Stimulated activated CD4-positive, alpha-beta T cell treated with anti-CD3 and anti-CD28 coated beads, TNF-alpha, amount 100 ng/mL, for 1 hour (primary cell): ENCODE data around the gene DTX1.

Experiments used
- DNase-seq, 3 donors: peaks; one replicate each; pipeline ENCODE4 v3.0.0-alpha.2; 2020; ENCODE audit warnings: low read depth in 3 of 3, low spot score in 1 of 3

DTX1 gene

DNA sequence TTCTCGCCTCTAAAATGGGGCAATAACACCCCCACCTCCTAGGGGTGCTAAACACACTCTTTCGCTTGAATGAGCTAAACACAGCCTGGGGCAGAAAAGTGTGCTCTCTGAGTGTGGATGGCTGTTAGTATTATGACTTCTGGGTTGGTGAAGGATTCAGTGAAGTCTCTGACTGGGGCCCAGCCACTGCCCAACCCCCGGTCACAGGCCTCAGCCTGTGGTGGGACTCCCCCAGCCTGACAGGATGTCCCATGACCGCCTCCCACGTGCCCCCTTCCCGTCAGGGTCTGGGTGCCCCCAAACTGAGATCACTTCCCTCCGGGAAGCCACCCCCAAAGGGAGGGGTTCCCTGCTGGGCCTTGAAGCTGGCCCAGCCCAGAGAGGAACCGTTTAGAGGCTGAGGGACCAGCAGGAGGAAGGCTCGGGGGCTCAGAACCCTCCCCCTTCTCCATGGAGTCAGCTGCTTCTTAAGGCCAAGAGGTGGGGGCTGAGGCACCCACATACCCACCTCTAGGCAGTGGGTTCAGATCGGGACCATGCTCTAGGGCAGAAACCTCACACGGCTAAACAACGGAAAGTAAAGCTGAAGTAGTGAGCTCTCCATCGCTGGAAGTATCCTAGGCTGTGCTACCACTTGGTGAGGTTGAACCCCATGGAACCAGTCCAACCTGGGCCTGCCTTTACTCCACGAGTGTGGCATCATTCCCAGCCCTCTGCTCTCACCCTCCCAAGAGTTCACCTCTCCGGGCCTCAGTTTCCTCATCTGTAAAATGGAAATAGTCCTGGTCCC is 13.8 kb downstream of the DTX1 start:
- DNase-seq, result no peak

DNA sequence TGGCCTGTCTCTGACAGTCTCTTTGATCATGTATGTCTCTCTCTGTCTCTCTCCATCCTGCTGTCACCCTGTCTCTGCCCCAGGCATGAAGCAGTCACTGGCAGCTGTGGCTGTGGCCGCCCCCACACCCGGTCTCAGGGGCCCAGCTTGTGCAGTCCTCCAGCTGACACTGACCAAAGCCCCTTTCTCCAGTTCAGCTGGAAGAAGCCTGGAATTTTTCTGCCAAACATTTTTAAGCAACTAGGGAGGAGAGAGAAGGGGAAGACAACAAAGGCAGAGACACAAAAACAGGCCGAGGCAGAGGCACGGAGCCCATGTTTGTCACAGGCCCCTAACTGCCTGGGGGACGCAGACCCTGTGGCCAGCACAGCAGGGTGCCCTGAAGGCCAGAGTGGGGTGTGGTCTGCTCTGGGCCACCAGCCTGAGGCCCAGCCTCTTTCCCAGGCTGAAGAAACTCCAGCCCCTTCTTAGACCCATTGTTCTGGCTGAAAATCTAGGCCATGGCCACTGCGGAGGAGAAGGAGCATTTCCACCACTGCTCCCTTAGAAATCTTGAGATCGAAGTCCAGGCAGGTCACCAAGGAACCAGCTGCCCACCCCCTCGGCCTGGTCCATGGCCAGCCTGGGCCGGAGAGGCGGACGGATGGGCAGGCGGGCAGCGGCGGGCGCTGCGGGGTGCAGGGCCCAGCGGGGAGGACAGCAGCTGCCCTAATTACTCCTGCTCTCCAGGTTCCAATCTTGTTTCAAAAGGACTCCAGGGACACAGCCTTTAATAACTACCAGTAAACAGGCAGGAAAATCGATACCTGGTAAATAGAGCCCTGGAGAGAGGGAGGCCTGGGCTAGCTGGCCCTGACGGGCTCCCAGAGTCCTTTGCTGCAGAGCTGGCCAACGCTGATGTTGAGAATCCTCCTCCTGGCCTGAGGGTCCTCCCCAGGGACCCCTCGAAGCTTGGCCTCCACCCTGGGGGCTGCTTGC is 14.9 kb downstream of the DTX1 start:
- no peak for DNase-seq

DNA sequence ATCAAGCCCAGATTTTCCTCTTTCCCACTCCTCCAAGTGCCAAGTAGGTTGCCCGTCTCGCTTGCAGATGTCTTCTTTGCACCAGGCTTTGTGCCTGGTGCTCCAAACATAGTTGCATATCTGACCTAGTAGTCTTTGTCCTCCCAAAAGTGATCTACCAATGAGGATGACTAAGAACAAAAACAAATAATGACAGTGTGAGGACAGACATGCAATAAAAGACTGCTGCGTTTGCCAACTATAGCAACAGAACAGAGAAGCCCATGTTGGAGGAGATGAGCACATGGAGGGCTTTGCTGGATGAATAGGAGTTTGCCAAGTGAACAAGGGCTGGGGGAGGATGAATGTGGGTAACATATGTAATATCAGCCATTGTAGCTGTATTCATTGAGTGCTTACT is 15.6 kb downstream of the DTX1 start:
- no peak for DNase-seq

DNA sequence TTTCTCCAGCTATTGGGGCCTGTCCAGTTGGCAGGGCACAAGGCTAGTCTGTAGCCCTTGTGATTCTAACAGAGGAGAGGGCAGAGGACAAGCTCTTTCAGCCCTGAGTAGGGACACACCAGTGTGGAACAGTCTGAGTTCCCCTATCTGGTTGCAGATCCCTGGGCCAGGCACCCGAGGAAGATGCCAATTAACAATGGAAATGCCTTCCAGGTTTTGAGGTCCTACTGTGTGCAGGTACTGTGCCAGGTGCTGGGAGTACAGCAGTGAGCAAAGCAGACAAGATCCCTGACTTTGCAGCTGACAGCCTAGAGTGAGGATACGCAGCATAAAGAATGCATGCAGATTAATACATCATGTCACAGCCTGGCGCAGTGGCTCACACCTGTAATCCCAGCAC is 17.1 kb downstream of the DTX1 start:
- DNase-seq, result no peak

DNA sequence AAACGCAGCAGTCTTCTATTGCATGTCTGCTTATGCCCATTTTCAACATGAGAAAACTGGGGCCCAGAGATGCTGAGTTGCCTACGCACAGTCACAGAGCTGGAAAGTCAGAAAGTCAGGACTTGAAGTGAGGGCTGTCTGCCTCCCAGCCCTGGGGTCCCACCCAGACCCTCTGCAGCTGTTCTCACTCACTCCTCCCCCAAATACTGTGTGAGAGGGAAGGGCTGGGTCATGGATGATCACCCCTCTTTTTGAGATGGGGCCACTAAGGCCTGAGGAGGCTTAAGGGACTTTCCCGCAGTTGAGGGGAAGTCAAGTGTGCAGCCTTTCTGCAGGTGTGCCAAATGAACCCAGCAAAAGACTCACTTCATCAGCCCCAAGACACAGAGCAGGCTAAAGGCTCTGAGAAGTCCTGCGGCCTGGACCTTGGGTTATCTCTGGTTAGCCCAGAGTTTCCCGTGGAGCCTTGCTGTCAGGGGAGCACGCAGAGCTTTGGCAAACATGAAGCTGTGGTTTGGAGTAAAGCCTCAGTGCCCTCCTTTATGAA is 18.7 kb downstream of the DTX1 start:
- DNase-seq, result no peak

DNA sequence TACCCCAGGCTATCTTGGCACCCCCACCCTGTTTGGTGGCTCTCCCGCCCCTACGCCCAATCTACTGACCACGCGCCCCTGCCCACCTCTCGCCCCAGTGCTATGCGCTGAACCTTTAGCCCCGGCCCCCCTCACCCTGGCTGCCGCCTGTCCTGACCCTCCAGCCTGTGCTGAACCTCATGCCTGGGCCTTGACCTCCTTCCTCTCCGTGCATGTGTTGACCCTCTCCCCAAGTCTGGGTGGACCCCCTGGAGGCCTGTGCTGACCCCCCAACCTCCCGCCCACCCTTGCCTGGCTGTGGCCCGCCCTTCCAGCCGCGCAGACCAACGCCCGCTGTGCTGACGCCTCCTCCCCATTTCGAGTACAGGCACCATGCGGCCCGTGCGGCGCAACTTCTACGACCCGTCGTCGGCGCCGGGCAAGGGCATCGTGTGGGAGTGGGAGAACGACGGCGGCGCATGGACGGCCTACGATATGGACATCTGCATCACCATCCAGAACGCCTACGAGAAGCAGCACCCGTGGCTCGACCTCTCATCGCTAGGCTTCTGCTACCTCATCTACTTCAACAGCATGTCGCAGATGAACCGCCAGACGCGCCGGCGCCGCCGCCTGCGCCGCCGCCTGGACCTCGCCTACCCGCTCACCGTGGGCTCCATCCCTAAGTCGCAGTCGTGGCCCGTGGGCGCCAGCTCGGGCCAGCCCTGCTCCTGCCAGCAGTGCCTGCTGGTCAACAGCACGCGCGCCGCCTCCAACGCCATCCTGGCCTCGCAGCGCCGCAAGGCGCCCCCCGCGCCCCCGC is 20.7 kb downstream of the DTX1 start:
- no peak for DNase-seq

DNA sequence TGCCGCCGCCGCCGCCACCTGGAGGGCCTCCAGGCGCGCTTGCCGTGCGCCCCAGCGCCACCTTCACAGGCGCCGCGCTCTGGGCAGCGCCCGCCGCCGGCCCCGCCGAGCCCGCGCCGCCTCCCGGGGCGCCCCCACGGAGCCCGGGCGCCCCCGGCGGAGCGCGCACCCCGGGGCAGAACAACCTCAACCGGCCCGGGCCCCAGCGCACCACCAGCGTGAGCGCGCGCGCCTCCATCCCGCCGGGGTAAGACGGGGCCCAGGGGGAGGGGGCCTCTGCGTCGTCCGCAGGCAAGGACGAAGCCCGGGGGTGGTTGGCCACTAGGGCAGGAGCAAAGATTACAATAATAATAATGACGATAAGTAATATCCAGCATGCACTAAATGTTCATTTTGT is 21.3 kb downstream of the DTX1 start:
- DNase-seq, result no peak

DNA sequence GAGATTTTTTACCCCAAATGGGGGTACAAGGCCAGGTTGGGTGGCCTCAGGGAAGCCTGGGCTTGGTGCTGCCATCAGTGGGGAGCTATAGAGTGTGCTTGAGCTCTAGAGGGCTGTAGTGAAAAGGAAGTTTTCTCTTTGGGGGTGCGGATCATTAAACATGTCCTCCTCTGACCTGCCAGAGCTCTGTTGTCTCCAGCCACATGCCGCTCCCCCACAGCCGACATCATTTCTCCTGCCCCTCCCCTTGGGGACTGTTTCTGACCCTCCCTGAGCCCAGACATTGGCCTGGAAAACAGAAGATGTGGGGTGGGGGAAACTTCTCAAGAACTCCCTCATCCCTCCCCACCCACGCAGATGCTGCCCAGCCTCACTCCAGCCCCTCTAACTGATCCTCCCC is 25.3 kb downstream of the DTX1 start:
- no peak for DNase-seq

DNA sequence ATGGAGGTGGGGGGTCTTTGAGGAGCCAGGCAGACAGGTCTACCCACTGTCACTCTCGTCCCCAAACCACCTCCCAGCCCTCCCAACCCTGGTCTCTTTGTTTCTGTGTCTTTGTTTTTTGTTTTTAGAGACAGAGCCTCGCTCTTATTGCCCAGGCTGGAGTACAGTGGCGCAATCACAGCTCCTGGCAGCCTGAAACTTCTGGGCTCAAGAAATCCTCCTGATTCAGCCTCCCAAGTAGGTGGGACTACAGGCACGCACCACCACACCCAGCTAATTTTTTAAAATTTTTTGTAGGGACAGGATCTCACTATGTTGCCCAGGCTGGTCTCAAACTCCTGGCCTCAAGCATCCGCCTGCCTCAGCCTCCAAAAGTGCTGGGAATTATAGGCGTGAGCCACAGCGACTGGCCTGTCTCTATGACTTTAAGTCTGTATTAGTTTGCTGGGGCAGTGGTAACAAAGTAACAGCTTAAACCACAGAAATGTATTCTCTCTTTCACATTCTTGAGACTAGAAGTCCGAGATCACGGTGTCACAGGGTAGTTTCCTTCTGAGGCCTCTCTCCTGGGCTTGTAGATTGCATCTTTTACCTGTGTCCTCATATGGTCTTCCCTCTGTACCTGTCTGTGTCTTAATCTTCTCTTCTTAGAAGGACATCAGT is 26.1 kb downstream of the DTX1 start:
- no peak for DNase-seq

DNA sequence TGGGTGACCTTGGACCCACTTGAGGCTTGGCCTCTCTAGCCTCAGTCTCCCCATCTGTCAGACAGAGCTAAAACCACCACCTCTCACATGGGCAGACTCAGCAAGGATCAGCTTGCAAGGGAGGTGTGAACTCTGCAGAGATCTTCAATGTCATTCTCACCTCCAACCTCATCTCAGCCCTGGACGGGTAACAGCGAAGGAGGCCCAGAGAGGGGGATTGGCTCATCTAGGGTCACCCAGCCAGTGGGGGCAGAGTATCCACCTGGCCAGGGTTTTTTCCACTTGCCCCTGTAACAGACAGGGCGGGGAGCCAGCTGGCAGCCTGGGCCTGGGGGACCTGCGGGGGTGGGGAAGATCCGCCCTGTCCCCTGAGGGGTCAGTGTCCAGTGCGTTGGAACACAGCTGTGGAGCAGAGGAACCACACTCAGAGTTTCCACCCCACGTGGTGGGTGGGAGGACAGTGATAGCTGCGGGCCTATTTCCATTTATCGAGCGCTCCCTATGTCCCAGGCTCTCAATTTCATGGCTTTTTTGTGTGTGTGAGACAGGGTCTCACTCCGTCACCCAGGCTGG is 27.4 kb downstream of the DTX1 start:
- DNase-seq, result no peak

DNA sequence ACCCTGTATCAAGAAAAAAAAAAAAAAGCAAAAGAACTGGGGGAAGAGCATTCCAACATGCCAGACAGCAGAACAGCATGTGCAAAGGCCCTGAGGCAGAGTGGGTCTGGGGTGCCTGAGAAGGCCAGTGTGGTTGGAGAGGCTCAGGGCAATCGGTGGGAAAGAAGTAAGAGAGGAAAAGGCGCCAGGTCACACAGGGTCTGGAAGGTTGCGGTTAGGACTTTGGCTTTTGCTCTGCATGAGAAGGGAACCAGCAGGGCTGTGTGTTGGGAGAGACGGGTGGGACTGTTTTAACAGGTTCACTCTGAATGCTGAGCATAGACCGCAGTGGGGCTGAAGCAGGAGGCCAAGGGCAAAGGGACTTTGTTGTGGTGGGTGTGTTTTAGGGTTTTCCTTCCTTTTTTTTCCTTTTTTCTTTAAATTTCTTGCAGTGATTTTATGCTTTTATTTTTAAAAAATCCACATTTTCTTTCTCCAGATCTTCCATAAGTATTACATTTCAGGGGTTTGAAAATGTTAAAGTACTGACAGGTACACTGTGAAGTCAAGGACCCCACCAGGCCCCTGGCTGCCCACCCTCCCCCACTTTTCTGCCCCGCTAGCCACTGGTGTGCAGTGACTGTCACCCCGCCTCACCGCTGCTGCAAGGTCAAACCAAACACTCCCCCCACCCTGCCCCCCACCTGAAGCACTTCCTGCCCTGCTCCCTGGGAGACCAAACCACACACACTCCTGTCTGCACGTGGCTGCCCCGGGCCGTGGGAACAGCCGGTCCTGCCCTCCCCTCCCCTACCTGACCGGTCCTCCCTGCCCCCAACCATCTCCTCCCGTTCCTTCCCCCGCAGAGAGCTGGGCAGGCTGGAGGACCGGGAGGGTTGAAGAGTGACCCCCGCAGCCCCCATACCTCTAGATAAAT is 30.0 kb downstream of the DTX1 start:
- DNase-seq, result no peak

DNA sequence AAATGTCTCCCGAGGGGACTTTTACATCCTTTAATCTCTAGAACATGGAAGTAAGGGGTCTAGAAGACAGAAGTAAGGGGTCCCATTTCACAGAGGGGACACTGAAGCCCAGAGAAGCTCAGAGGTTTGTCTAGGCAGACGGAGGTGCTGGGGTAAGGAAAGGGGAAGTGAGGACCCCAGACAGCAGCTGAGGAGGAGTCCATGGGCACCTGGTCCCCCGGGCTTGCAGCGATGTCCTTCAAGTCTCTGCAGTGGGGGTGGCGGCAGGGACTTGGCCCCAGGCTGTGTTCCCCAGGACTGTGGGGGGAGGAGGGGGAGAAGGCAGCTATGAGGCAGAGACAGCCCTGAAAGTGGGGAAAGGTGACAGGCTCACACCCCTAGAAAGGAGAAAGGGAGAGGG is 30.7 kb downstream of the DTX1 start:
- no peak for DNase-seq

DNA sequence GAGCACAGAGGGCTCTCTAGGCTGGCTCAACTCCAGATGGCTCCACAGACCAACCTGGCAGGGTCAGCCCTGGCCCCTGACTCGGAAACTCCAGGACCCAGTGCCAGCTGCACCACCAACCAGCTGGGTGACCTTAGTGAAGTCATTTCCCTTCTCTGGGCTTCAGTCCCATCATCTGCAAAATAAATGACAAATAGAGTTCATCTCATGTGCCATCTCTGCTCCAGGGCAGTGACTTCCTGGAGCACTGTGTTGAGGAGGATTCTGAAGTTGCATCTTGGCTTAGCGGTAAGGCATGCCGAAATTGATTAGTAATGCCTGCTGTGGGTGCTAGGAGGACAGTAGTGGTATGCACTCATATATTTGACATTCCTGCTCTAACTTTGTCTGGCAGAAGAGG is 31.5 kb downstream of the DTX1 start:
- DNase-seq, result no peak

DNA sequence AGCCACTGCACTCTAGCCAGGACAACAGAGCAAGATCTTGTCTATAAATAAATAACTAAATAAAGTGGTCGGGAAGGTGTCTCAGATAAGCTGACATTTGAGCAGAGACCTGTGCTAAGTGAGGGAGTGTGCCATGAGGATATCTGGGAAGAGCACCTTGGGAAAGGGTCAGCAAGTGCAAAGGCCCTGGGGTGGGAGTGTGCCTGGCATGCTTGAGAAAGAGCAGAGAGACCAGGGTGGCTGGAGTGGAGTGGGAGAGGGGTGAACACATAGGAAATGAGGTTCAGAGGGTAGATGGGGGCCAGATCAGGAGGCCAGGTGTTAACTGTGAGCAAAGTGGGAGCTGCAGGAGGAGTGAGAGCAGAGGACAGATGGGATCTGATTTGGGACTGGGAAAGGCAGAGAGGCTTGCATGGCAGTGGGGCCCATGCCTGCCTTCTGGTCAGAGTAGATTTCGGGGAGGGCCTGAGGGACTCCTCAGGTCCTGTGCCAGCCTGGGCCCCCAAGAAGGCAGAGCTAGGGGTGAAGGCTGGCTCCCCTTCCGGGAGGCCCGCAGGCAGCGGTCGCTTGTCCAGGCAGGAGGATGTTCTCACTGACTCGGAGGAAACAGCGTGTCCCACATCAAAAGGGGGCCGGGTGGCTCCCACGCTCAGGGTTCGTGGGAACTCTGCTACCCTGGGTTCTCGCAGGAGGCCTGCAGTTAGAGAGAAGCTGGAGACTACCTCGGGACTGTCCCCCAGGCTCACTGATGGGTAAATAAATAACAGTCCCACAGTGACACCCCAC is 32.6 kb downstream of the DTX1 start:
- peak in 1 of 3 donors; percentile 39 for DNase-seq

DNA sequence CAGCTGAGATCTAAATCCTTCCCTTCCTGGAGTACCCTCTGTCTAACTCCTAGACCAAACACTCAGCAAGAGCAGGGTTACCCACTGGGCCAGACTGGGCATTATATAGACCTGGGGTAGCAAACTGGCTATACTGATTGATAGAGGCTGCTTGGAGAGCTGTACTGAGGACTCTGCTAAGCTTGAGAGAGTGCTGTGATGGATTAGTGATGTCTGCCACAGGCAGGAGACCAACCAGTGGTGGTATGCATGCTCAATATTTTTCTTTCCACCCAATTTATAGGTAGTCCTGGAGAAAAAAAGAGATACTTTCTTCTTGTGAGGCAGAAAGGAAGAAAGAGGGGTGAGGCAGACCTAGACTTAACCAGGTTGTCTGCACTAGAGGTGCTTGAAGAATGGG is 33.3 kb downstream of the DTX1 start:
- DNase-seq, result no peak

DNA sequence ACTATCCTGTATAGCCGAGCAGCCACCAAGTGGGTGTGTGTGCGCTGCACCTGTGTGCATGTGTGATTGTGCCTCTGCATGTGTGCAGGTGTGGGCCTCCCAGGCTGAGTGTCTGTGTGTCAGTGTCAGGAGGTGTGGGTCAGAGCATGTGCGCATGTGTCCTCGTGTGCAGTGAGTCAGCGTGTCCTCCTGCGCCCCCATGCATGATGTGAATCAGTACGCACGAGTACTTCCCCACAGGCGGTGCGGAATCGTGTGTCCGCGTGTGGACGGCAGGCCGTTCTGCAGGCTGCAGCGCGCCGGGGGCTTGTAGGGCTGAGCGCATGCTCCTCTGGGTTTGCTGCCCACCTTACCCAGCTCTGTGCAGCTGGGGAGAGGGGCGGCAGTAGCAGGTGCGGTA is 34.2 kb downstream of the DTX1 start:
- no peak for DNase-seq

DNA sequence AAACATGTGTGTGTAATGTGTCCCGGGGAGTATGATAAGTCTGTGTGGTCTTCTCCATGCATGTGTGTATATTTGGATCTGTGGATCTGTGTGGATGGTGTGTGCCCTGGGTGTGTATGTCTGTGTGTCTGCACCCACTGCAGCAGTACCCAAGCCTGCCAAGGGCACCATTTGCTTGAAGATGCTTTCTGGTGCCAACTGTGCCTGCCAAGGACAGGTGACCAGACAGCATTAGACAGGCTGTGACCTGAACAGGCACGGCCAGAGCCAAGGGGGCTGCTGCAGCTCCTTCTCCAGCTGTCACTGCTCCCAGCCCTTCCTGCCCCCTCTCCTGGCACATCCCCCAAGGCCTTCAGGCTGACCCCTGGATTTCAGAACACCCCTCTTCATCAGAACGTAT is 35.0 kb downstream of the DTX1 start:
- DNase-seq, result no peak

DNA sequence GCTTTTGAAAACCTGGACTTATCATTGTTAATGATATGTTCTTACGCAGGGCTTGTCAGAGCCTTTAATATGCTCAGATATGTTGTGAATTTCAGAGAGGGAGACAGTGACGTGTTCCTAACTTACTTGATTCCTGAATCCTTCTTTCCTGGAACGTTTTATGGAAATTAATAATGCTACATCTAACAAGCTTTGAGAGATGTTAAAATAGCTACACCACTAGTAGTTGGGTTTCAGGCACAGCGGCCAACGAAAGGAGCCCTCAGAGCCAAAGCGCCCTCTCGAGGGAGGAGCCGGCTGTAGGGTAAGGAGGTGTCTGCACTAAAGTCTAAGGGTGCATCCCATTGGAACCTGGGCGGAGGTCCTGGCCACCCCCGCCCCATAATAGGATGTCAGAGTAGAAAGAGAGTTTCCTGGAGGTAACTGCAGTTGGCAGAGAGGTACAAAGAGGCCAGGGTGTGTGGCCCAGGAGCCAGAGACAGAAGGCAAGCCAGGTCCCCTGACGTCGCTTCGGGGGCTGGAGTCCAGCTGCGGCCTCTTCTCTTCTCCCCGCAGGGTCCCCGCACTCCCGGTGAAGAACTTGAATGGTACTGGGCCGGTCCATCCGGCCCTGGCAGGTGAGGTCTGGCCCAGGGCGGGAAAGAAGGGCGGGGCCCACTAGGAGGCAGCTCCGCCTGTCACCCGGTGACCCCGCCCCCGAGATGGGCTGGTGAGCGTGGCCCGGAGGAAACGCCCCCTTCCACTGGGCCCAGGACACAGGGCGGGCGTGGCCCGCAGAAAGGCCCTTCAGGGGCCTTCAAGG is 36.3 kb downstream of the DTX1 start:
- DNase-seq, result no peak
